BLaER1 treated with 17β-estradiol and CSF1 and Interleukin-3, amounts not matched to agents 10 nM and 100 nM (cell line): Measurements from ENCODE around the gene ALDH8A1.
A peak's percentile ranks its signal among the peaks of the same experiment; 100 is the strongest.

Experiments
- H3K27ac ChIP-seq, 11 experiments: shearing (Covaris generic); formaldehyde crosslinking; 2 replicates each; pipeline ENCODE4 v1.8.1; 2022
- H3K27me3 ChIP-seq, 11 experiments: shearing (Covaris generic); formaldehyde crosslinking; 2 replicates each; pipeline ENCODE4 v1.8.1; 2022
- H3K36me3 ChIP-seq, 11 experiments: shearing (Covaris generic); formaldehyde crosslinking; 2 replicates each; pipeline ENCODE4 v1.8.1; 2022
- H3K4me1 ChIP-seq, 10 experiments: shearing (Covaris generic); formaldehyde crosslinking; 2 replicates each; pipeline ENCODE4 v1.8.1; 2022
- H3K4me2 ChIP-seq, 11 experiments: shearing (Covaris generic); formaldehyde crosslinking; 2 replicates each; pipeline ENCODE4 v1.8.1; 2022
- H3K4me3 ChIP-seq, 10 experiments: shearing (Covaris generic); formaldehyde crosslinking; 2 replicates each; pipeline ENCODE4 v1.8.1; 2022
- H3K9ac ChIP-seq, 11 experiments: shearing (Covaris generic); formaldehyde crosslinking; 2 replicates each; pipeline ENCODE4 v1.8.1; 2022
- H3K9me3 ChIP-seq, 11 experiments: shearing (Covaris generic); formaldehyde crosslinking; replicated peaks in 1 of 11; 2 replicates each; pipeline ENCODE4 v1.8.1; 2022
- H4K20me1 ChIP-seq, 11 experiments: shearing (Covaris generic); formaldehyde crosslinking; 2 replicates each; pipeline ENCODE4 v1.8.1; 2022
- Cebpa-rat ChIP-seq, 11 experiments: shearing (Covaris generic); IDR thresholded peaks; 2 replicates each; pipeline ENCODE4 v1.8.1; 2022

The ALDH8A1 gene

DNA sequence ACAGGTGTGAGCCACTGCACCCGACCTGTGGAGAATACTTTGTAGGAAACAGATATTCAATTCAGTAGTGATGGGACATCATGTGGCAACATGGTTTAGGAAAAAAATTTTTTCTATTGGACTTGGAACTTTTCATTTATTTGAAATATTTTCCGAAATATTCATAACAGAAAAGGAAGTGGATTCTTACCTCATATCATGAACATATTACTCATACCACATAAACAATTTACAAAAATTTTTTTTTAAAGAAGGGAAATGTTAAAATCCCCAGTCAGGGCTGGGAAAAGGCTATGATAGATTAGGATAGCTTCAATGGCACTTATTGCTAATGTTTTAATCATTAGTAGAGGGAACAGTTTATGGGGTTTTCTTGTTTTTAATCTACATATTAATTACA is 6.8 kb upstream of the ALDH8A1 start:
- no peaks in the 10 kb centered on the region for H3K4me1 ChIP-seq
- no peak overlapping the region for H3K9ac ChIP-seq
- H3K4me3 ChIP-seq = no peak overlapping the region
- no peaks in the 10 kb centered on the region for H3K27me3 ChIP-seq
- H3K27ac ChIP-seq = no peak overlapping the region
- H3K9me3 ChIP-seq = peaks cover 14 to 29% (median 24%) of the 10 kb centered on the region in 11 experiments; a peak in 21 of 22 replicates
- H3K36me3 ChIP-seq = peaks cover 6 to 33% (median 27%) of the 10 kb centered on the region in 11 experiments; a peak in 21 of 22 replicates
- H4K20me1 ChIP-seq = no peaks in the 10 kb centered on the region
- TF ChIP-seq Cebpa-rat (IDR thresholded peaks at IDR 0.05) = no peak
- no peak overlapping the region for H3K4me2 ChIP-seq

DNA sequence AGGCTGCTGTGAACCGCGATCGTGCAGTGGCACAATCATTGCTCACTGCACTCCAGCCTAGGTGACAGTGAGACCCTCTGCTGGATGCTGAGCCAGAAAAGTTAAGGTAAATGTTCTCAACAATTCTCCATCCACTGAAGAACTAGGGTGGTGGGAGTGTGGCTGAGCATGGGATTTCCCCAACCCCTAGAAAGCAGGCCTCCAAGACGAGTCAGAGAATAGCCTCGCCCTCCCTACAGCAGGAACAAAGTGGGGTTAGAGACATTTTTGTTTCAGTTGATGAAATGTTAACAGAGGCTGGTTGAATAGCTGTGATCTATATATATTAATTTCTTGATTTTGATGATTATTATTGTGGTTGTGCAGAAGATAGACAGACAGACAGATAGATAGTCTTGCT is 6.1 kb upstream of the ALDH8A1 start:
- no peak for TF ChIP-seq Cebpa-rat (IDR thresholded peaks at IDR 0.05)
- Histone ChIP-seq H4K20me1 (no peaks in the 10 kb centered on the region), H3K27ac (no peak overlapping the region), H3K4me1 (no peaks in the 10 kb centered on the region), H3K9ac (no peak overlapping the region), H3K27me3 (no peaks in the 10 kb centered on the region), H3K9me3 (peaks cover 8 to 23% (median 18%) of the 10 kb centered on the region in 11 experiments; a peak in 17 of 22 replicates), H3K4me3 (no peak overlapping the region), H3K4me2 (no peak overlapping the region), H3K36me3 (peaks cover 0 to 27% (median 20%) of the 10 kb centered on the region in 11 experiments; a peak in 18 of 22 replicates)

DNA sequence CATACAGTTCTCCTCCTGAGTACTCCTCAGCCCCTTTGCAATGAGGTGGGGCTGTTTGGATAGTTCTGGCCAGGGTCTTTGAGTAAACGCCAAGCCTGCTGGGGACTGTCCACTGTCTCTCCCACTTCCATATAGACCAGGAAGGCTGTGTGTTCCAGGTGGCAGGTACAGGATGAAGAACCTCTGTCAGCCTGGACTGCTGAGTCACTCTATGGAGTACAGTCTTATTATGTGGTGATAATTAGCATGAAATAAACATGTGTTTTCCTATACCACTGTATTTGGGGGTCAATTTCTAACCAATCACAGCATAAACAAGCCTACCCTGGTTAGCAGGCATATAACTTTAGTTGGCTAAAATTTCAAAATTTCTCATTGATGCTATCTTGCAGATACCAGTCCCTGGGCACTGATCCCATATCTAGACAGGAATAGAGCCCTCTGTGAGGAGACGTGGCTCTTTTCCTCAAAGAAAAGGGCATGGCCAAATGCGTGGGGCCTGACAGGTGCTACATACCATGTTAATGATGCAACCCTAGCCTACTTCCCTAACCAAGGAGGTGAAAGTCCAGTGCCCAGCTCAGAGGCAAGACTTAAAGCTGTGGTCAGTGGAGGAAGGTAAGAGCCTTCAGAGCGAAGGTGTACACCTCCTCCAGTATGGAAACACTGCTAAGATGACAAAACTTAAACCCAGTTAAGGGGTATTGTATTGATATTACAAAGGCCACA is 4.5 kb upstream of the ALDH8A1 start:
- no peaks in the 10 kb centered on the region for H4K20me1 ChIP-seq
- no peaks in the 10 kb centered on the region for H3K27me3 ChIP-seq
- no peak overlapping the region for H3K4me3 ChIP-seq
- H3K36me3 ChIP-seq = peaks cover 0 to 11% (median 8%) of the 10 kb centered on the region in 11 experiments; a peak in 13 of 22 replicates
- H3K27ac ChIP-seq = no peak overlapping the region
- no peaks in the 10 kb centered on the region for H3K4me1 ChIP-seq
- H3K4me2 ChIP-seq = no peak overlapping the region
- H3K9me3 ChIP-seq = peaks cover 0 to 8% (median 5%) of the 10 kb centered on the region in 11 experiments; a peak in 10 of 22 replicates
- no peak for TF ChIP-seq Cebpa-rat (IDR thresholded peaks at IDR 0.05)
- H3K9ac ChIP-seq = no peak overlapping the region

DNA sequence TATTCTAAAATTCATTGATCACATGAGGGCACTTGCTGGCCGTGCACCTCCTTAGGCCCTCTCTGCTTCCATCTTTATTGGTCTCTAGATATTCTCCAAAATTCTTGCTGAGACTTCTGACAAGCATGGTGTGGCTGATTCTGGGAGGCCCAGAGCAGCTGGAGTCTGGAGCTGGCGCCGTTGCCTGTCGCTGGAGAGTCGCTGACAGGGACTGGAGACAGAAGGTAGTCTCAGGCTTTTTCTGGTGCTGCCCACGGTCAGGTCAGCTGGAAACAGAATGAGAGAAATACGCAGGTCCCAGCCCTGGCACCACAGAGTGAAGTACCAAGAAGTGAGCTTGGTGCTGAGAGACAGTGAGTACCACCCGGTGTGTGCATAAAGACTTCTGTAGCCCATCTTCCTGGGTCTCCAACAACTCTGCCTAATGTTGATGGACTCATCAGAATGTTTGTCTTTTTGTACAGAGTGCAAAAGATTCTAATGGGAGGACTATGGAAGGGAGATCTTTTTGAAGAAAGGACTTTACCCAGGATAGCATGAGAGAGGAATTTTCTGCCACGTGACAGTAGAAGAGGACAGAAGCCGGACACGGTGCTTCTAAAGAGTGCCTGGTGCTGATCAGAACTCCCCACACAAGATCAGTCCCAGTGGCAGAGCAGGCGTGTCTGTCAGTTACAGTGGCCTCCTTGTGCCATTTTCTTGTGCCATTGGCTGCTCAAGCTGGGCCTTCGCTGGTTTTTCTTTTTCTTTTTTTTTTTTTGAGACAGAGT is 1.8 kb upstream of the ALDH8A1 start:
- no peak for TF ChIP-seq Cebpa-rat (IDR thresholded peaks at IDR 0.05)
- H3K4me3 ChIP-seq = no peak overlapping the region
- H3K36me3 ChIP-seq = 0 out of 22 replicates have a peak, but pooled peaks cover 0 to 3% (median 0%) of the 10 kb centered on the region in 11 experiments

DNA sequence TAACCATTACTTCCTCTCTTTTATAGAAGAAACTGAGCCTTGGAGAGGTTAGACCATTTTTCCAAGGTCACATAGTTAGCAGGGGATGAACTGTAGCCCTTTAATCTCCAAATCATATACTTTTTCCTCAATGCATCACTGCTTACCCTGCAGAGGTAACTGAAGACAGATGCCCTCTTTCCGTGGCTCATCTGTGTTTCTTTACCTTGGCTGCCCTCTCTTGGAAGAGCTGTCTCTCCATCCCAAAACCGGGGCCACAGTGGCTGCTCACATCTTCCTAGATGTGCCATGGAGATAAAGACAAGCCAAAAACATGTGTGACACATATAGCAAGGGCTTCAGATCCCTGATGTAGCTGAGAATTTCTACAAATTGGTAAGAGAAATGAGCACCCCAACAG is 581 bp upstream of the ALDH8A1 start:
- Histone ChIP-seq H3K27me3 (no peaks in the 10 kb centered on the region), H3K4me3 (no peak overlapping the region), H4K20me1 (no peaks in the 10 kb centered on the region), H3K9me3 (peaks cover 5 to 13% (median 9%) of the 10 kb centered on the region in 11 experiments; a peak in 17 of 22 replicates), H3K36me3 (no peaks in the 10 kb centered on the region), H3K9ac (no peak overlapping the region), H3K4me1 (peaks cover 0 to 7% (median 0%) of the 10 kb centered on the region in 10 experiments; a peak in 2 of 20 replicates), H3K27ac (no peak overlapping the region), H3K4me2 (no peak overlapping the region)
- TF ChIP-seq Cebpa-rat (IDR thresholded peaks at IDR 0.05) = no peak

More for the DNA sequence above, 1.8 kb upstream of the ALDH8A1 start:
- H3K4me2 ChIP-seq = no peak overlapping the region
- H3K27me3 ChIP-seq = no peaks in the 10 kb centered on the region
- no peaks in the 10 kb centered on the region for H4K20me1 ChIP-seq
- no peak overlapping the region for H3K27ac ChIP-seq
- peaks cover 2 to 10% (median 6%) of the 10 kb centered on the region in 11 experiments; a peak in 17 of 22 replicates for H3K9me3 ChIP-seq
- no peak overlapping the region for H3K9ac ChIP-seq
- H3K4me1 ChIP-seq = no peaks in the 10 kb centered on the region

DNA sequence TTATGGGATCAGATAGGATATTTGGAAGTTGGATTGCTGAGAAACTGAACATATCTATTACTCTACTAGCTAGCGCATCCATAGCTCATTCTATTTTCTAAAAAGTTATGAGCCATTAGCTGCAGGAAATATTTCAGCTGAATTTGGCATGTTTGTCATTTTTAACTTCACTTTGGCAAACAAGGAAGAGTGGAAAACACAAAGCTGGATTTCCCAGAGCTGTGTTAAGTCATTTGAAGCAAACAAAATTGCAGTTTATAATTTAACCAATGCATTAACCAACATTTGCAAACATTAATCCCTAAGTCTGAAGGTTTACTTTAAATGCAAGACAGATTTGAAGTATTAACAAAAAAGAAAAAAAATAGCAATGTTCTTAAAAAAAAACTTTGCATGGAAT is 1.2 kb downstream of the ALDH8A1 start:
- H3K27ac ChIP-seq = no peak overlapping the region
- no peaks in the 10 kb centered on the region for H3K36me3 ChIP-seq
- no peak overlapping the region for H3K4me2 ChIP-seq
- H3K4me1 ChIP-seq = peaks cover 0 to 7% (median 0%) of the 10 kb centered on the region in 10 experiments; a peak in 2 of 20 replicates
- no peak overlapping the region for H3K4me3 ChIP-seq
- peaks cover 5 to 13% (median 9%) of the 10 kb centered on the region in 11 experiments; a peak in 17 of 22 replicates for H3K9me3 ChIP-seq
- H3K27me3 ChIP-seq = no peaks in the 10 kb centered on the region
- no peaks in the 10 kb centered on the region for H4K20me1 ChIP-seq
- no peak overlapping the region for H3K9ac ChIP-seq
- TF ChIP-seq Cebpa-rat (IDR thresholded peaks at IDR 0.05) = no peak

DNA sequence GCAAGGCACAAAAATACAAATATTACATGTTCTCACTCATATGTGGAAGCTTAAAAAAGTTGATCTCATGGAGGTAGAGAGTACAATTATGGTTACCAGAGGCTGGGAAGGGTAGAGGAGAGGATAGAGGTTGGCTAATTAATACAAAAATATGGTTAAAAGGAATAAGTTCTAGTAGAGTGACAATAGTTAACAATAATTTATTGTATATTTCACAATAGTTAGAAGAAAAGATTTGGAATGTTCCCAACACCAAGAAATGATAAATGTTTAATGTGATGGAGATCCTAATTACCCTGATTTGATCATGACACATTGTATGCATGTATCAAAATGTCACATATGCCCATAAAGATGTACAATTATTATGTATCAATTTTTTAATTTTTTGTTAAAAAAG is 1.8 kb downstream of the ALDH8A1 start:
- Histone ChIP-seq H4K20me1 (no peaks in the 10 kb centered on the region), H3K4me2 (no peak overlapping the region), H3K27ac (no peak overlapping the region), H3K36me3 (no peaks in the 10 kb centered on the region), H3K4me1 (peaks cover 0 to 7% (median 0%) of the 10 kb centered on the region in 10 experiments; a peak in 2 of 20 replicates), H3K9me3 (peaks cover 5 to 13% (median 9%) of the 10 kb centered on the region in 11 experiments; a peak in 17 of 22 replicates), H3K9ac (no peak overlapping the region), H3K27me3 (no peaks in the 10 kb centered on the region), H3K4me3 (no peak overlapping the region)
- TF ChIP-seq Cebpa-rat (IDR thresholded peaks at IDR 0.05) = peak in 1 of 11 experiments; percentile 13; a peak in 1 of 22 replicates

DNA sequence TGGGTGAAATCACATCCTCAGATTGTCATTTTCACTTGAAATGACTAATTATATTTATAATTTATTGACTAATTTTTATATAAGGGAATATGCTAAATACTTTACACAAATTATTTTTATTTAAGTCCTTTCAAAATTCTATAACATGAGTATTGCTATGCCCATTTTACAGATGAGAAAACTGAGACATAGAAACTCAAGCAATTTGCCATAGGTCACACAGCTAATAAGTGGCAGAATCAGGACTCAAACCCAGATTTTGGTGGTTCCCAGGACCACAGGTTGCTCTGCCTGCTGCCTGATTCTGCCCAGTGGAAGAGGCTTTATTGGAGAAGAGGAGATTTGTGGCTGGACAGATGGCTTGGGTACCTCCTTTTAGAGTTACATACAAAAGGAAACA is 4.9 kb downstream of the ALDH8A1 start:
- Histone ChIP-seq H3K4me2 (no peak overlapping the region), H4K20me1 (no peaks in the 10 kb centered on the region), H3K9me3 (peaks cover 5 to 13% (median 9%) of the 10 kb centered on the region in 11 experiments; a peak in 17 of 22 replicates), H3K36me3 (no peaks in the 10 kb centered on the region), H3K9ac (no peak overlapping the region), H3K4me1 (peaks cover 0 to 7% (median 0%) of the 10 kb centered on the region in 10 experiments; a peak in 2 of 20 replicates), H3K27ac (no peak overlapping the region), H3K4me3 (no peak overlapping the region), H3K27me3 (no peaks in the 10 kb centered on the region)
- TF ChIP-seq Cebpa-rat (IDR thresholded peaks at IDR 0.05) = no peak

DNA sequence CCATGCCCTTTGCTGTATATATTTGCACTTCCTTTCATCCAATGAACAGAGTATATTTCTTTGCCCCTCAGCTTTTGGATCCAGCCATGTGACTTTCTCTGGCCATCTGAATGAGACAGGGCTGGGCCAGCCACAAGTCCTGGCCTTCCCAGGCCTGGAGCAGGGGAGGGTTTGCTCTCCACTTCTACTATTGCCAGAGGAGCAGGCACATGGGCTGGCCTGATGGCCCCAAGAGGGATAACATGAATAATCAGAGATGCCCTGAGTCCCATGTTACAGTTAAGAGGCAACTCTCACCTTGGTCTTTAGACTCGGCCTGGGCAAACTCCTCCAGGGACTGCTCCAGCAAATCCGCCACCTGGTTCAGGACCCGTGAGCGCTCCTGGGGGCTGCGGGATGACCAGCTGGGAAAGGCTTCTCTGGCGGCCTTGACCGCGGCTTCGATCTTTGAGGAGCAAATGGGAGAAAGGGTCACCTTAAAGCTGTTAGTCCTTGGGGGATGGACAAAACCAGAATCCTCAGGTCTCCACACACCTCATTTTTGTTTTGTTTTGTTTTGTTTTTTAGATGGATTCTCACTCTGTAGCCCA is 6.3 kb downstream of the ALDH8A1 start:
- Histone ChIP-seq H3K36me3 (no peaks in the 10 kb centered on the region), H3K27me3 (no peaks in the 10 kb centered on the region), H3K4me3 (no peak overlapping the region), H3K9ac (no peak overlapping the region), H3K27ac (no peak overlapping the region), H3K4me2 (no peak overlapping the region), H4K20me1 (no peaks in the 10 kb centered on the region), H3K4me1 (peaks cover 5 to 14% (median 7%) of the 10 kb centered on the region in 10 experiments; a peak in 17 of 20 replicates), H3K9me3 (peaks cover 5 to 13% (median 9%) of the 10 kb centered on the region in 11 experiments; a peak in 17 of 22 replicates)
- no peak for TF ChIP-seq Cebpa-rat (IDR thresholded peaks at IDR 0.05)
